Neural cell (in vitro differentiated cells): Measurements from ENCODE around the gene MDM4. TPM values are rescaled to one million over a fixed set of nuclear protein-coding genes. Genes with fewer than 3 reads are reported as not detected.

Source experiments
- H2AFZ ChIP-seq: fragments of 200-600, 300-800 bp; sonication (generic), shearing (Covaris generic); 2 replicates; pipeline ENCODE4 v1.6.0; 2014; ENCODE audit warnings: low read depth, mild to moderate bottlenecking, antibody characterized with exemption, low read length, moderate library complexity
- H3F3A ChIP-seq: fragments of 200-600 bp; shearing (Covaris generic); 2 replicates; pipeline ENCODE4 v1.6.1; 2016; ENCODE audit warnings: mild to moderate bottlenecking, moderate library complexity, mixed read lengths, antibody characterized with exemption, low read length; ENCODE audit not compliant: insufficient read depth, poor library complexity, severe bottlenecking
- H3K27ac ChIP-seq: fragments of 200-600, 300-800 bp; sonication (generic), shearing (Covaris generic); 2 replicates; pipeline ENCODE4 v1.5.1; 2014; ENCODE audit warnings: mild to moderate bottlenecking, low read length, moderate library complexity
- H3K27me3 ChIP-seq: fragments of 300-800, 200-600 bp; sonication (generic), shearing (Covaris generic); 2 replicates; pipeline ENCODE4 v1.6.0; 2014; ENCODE audit warnings: mild to moderate bottlenecking, low read depth, low read length, moderate library complexity; ENCODE audit not compliant: insufficient read depth
- H3K36me3 ChIP-seq: fragments of 300-800, 200-600 bp; sonication (generic), shearing (Covaris generic); 2 replicates; pipeline ENCODE4 v1.5.1; 2014; ENCODE audit warnings: mild to moderate bottlenecking, antibody characterized with exemption, low read length, moderate library complexity; ENCODE audit not compliant: insufficient read depth
- H3K4me2 ChIP-seq: fragments of 300-800, 200-600 bp; sonication (generic), shearing (Covaris generic); 2 replicates; pipeline ENCODE4 v1.6.0; 2014; ENCODE audit warnings: mild to moderate bottlenecking, low read length
- H3K4me3 ChIP-seq: fragments of 300-800, 200-600 bp; sonication (generic), shearing (Covaris generic); 2 replicates; pipeline ENCODE4 v1.5.1; 2014; ENCODE audit warnings: mild to moderate bottlenecking, low read length, moderate library complexity
- H3K79me2 ChIP-seq: fragments of 200-600 bp; shearing (Covaris generic); replicated peaks from 2 replicates; pipeline ENCODE4 v1.6.0; 2014; ENCODE audit warnings: mild to moderate bottlenecking, low read length, moderate library complexity; ENCODE audit not compliant: insufficient read depth
- H3K9ac ChIP-seq: fragments of 300-800, 200-600 bp; sonication (generic), shearing (Covaris generic); 2 replicates; pipeline ENCODE4 v1.6.1; 2016; ENCODE audit warnings: mild to moderate bottlenecking, low read length, mixed read lengths
- H3K9me2 ChIP-seq: fragments of 200-600 bp; shearing (Covaris generic); 2 replicates; pipeline ENCODE4 v1.6.1; 2016; ENCODE audit warnings: mild to moderate bottlenecking, low read length, mixed read lengths; ENCODE audit not compliant: insufficient read depth
- H3K9me3 ChIP-seq: fragments of 200-600, 300-800 bp; sonication (generic), shearing (Covaris generic); 2 replicates; pipeline ENCODE4 v1.6.1; 2016; ENCODE audit warnings: mild to moderate bottlenecking, mixed run types, low read length, moderate library complexity, mixed read lengths
- H4K20me1 ChIP-seq: fragments of 200-600 bp; shearing (Covaris generic); 2 replicates; pipeline ENCODE4 v1.6.1; 2016; ENCODE audit warnings: mild to moderate bottlenecking, mixed run types; ENCODE audit not compliant: insufficient read depth
- CTCF ChIP-seq: fragments of 450-650 bp; IDR thresholded peaks from 2 replicates; pipeline ENCODE4 v1.5.1; 2014; ENCODE audit warnings: antibody characterized with exemption, mild to moderate bottlenecking, moderate library complexity; ENCODE audit not compliant: poor library complexity, severe bottlenecking
- EZH2 ChIP-seq: fragments of 200-600, 300-800 bp; shearing (Covaris generic), sonication (generic); IDR thresholded peaks from 2 replicates; pipeline ENCODE4 v1.6.1; 2014; ENCODE audit warnings: antibody characterized with exemption, low read length, borderline replicate concordance, mild to moderate bottlenecking; ENCODE audit not compliant: insufficient read depth, poor library complexity, severe bottlenecking
- MXI1 ChIP-seq: fragments of 450-650 bp; conservative IDR thresholded peaks from 2 replicates; pipeline ENCODE4 v1.6.1; 2014; ENCODE audit warnings: antibody characterized with exemption, mild to moderate bottlenecking; ENCODE audit not compliant: poor library complexity, severe bottlenecking
- POLR2AphosphoS5 ChIP-seq: IDR thresholded peaks from 2 replicates; pipeline ENCODE4 v1.6.1; 2012
- RAD21 ChIP-seq: fragments of 450-650 bp; conservative IDR thresholded peaks from 2 replicates; pipeline ENCODE4 v1.6.1; 2014; ENCODE audit warnings: antibody characterized with exemption, mild to moderate bottlenecking, moderate library complexity
- SMC3 ChIP-seq: fragments of 450-650 bp; conservative IDR thresholded peaks from 2 replicates; pipeline ENCODE4 v1.6.1; 2014; ENCODE audit warnings: antibody characterized with exemption, mild to moderate bottlenecking, moderate library complexity; ENCODE audit not compliant: poor library complexity
- TAF1 ChIP-seq: IDR thresholded peaks from 2 replicates; pipeline ENCODE4 v1.6.1; 2012; ENCODE audit warnings: low read depth
- polyA plus RNA-seq: library from polyadenylated mRNA; depleted of rRNA; stranded (reverse); fragments of >200 nt; gene quantifications from 2 replicates; pipeline ENCODE4 v1.2.3, GENCODE V29; 2014

MDM4 gene
- polyA plus RNA-seq, 1 donor from 2014 or later: 36.8 TPM

GRCh38 chr1:204503122-204503912 lies 12.9 kb upstream of the MDM4 start:
- TF ChIP-seq MXI1 (no peak), RAD21 (peak; percentile 92), TAF1 (no peak), CTCF (peak; percentile 93), SMC3 (peak; percentile 86), POLR2AphosphoS5 (no peak)
- Histone ChIP-seq H3K9me3 (no peaks in the 10 kb centered on the region), H3K9ac (no peak overlapping the region), H3F3A (peaks cover 7% of the 10 kb centered on the region), H4K20me1 (no peaks in the 10 kb centered on the region), H3K79me2 (no peaks in the 10 kb centered on the region), H3K36me3 (no peaks in the 10 kb centered on the region), H3K4me3 (peak overlapping the region; percentile 9), H3K9me2 (no peaks in the 10 kb centered on the region), H3K27ac (no peak overlapping the region), H3K4me2 (no peak overlapping the region), H2AFZ (no peak overlapping the region), H3K27me3 (no peaks in the 10 kb centered on the region)

DNA sequence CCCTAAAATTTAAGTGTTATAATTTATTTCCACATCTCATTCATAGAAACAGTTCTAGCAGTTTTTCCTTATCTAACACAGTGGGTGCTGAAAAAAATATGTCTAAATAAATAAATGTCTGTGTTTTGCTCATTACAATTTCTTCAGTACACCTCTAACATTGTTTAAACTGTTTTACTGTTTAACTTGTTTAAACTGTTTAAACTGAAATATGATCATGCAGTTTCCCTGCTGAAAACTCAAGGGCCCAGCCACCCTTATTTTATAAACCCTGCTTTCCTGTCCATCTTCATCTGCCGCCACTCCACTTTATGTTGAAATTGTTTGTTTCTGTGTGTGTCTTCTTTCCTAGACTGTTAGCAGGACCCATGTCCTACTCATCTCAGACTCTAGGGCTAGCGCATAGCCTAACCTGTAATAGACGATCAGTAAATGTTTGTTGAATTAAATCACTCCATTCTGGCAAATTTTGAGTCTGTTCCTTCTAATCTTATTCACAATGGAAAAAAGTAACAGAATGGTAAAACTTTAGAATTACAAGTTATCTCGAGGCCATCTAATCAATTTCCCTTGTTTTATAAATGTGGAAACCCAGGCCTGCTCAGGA lies 12.2 kb upstream of the MDM4 start:
- H3K27ac ChIP-seq: no peak overlapping the region
- no peak overlapping the region for H3K4me2 ChIP-seq
- H3K9me2 ChIP-seq: no peaks in the 10 kb centered on the region
- H3F3A ChIP-seq: peaks cover 7% of the 10 kb centered on the region
- H4K20me1 ChIP-seq: no peaks in the 10 kb centered on the region
- no peak overlapping the region for H3K4me3 ChIP-seq
- no peak overlapping the region for H2AFZ ChIP-seq
- no peaks in the 10 kb centered on the region for H3K9me3 ChIP-seq
- TF ChIP-seq EZH2: no peak
- H3K27me3 ChIP-seq: no peaks in the 10 kb centered on the region
- H3K9ac ChIP-seq: no peak overlapping the region
- no peaks in the 10 kb centered on the region for H3K79me2 ChIP-seq
- H3K36me3 ChIP-seq: no peaks in the 10 kb centered on the region

DNA sequence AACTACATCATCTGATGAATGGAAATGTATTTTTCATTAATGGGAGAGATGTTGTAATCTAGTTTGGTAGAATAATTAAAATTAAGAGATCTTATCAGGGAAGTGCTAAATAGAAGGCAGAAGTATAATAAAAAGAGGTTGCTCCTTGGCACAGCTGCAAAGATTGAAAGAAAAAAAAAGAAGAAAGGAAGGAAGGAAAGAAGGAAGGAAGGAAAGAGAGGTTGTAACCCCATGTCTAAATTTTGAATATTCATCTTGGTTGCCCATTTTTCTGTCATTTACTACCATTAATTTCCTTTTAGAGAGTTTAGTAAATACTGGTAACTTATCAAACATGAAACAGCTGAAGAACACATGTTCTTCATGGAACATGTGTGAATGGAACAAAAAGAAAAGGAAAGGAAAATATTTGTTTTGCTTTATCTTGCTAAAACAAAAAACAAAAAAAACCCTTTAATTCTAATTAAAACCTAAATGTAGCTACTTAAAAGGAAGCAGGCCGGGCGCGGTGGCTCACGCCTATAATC lies 10.5 kb upstream of the MDM4 start:
- Histone ChIP-seq H3K36me3 (no peaks in the 10 kb centered on the region), H3K9ac (peak overlapping the region; percentile 4), H3K9me3 (no peaks in the 10 kb centered on the region), H3K79me2 (no peaks in the 10 kb centered on the region), H2AFZ (peak overlapping the region; percentile 36), H4K20me1 (no peaks in the 10 kb centered on the region), H3K4me2 (no peak overlapping the region), H3K9me2 (no peaks in the 10 kb centered on the region), H3F3A (peaks cover 7% of the 10 kb centered on the region), H3K27me3 (no peaks in the 10 kb centered on the region), H3K4me3 (peak overlapping the region; percentile 67), H3K27ac (no peak overlapping the region)
- peak; percentile 87 for TF ChIP-seq MXI1
- no peak for TF ChIP-seq SMC3
